Measurements from ENCODE around the gene SREK1. TPM values are rescaled to one million over a fixed set of nuclear protein-coding genes. Genes with fewer than 3 reads are reported as not detected.
A peak's percentile ranks its signal among the peaks of the same experiment; 100 is the strongest.
"Not testable (repeated sequence)": the region's sequence is repeated elsewhere in the genome, so short reads cannot be mapped to it uniquely, and the experiment has no call there.

The SREK1 gene
- total and polyA plus RNA-seq, 4 experiments from 2014 or later = 14.3 to 73.7 (median 48.5) TPM

DNA sequence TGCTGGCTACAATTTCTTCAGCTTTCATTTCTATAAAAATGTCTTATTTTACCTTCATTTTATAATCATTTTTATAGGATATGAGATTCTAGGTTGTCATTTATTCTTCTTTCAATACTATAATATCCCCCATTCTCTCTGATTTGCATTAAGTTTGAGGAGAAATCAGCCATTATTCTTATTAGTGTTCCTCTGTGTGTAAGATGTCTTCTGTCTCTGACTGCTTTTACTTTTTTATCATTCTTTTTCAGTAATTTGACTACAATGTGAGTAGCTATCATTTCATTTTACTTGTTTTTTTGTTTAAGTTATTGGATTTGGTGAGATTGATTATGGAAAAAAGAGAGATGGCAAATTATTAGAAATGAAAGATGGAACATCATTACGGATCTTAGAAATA is 13.6 kb upstream of the SREK1 start:
- no peaks in the 10 kb centered on the region for H3K4me1 ChIP-seq (ENCODE audit: insufficient read depth, low read length)
- Mint-ChIP-seq H3K27ac (no peak overlapping the region), H3K9me3 (peaks cover 2 to 11% (median 6%) of the 10 kb centered on the region in 8 donors), H3K4me3 (no peak overlapping the region), H3K27me3 (peaks cover 1 to 4% of the 10 kb centered on the region in 2 donors), H3K36me3 (peaks cover 0 to 4% of the 10 kb centered on the region in 2 donors), H3K4me1 (no peaks in the 10 kb centered on the region)
- ChIA-PET CTCF (ENCODE audit: partially characterized antibody) (no interaction called here), POLR2A (ENCODE audit: partially characterized antibody) (no interaction called here)
- H3K4me3 ChIP-seq (ENCODE audit: low read length in 2 of 2) = no peak overlapping the region
- no peaks in the 10 kb centered on the region for H3K27me3 ChIP-seq (ENCODE audit: insufficient read depth, low read length)
- no peak overlapping the region for H3K27ac ChIP-seq (ENCODE audit: low read depth, low read length)
- intact Hi-C loops (cut with micrococcal nuclease) = no loop called here
- no peaks in the 10 kb centered on the region for H3K9me3 ChIP-seq (ENCODE audit: control insufficient read depth in 1 of 2, low read length in 2 of 2)
- DNase-seq = no peak
- H3K36me3 ChIP-seq (ENCODE audit: insufficient read depth, low read length) = no peaks in the 10 kb centered on the region

GRCh38 chr5:66134407-66134861 is 9.7 kb upstream of the SREK1 start:
- Histone ChIP-seq H3K27me3 (ENCODE audit: insufficient read depth, low read length) (no peaks in the 10 kb centered on the region), H3K4me1 (ENCODE audit: insufficient read depth, low read length) (no peaks in the 10 kb centered on the region), H3K36me3 (ENCODE audit: insufficient read depth, low read length) (no peaks in the 10 kb centered on the region), H3K27ac (ENCODE audit: low read depth, low read length) (no peak overlapping the region), H3K4me3 (ENCODE audit: low read length in 2 of 2) (no peak overlapping the region), H3K9me3 (ENCODE audit: control insufficient read depth in 1 of 2, low read length in 2 of 2) (no peaks in the 10 kb centered on the region)
- peaks cover 0 to 3% of the 10 kb centered on the region in 2 donors for H3K36me3 Mint-ChIP-seq
- POLR2A ChIA-PET (ENCODE audit: partially characterized antibody) = no interaction called here
- peaks cover 2 to 8% (median 4%) of the 10 kb centered on the region in 8 donors for H3K9me3 Mint-ChIP-seq
- H3K27ac Mint-ChIP-seq = no peak overlapping the region
- no peaks in the 10 kb centered on the region for H3K4me1 Mint-ChIP-seq
- CTCF ChIA-PET (ENCODE audit: partially characterized antibody) = no interaction called here
- DNase-seq = no peak
- H3K27me3 Mint-ChIP-seq = peaks cover 0 to 1% of the 10 kb centered on the region in 2 donors
- H3K4me3 Mint-ChIP-seq = no peak overlapping the region
- intact Hi-C loops (cut with micrococcal nuclease) = no loop called here

GRCh38 chr5:66136053-66136452 is 8.0 kb upstream of the SREK1 start:
- no peaks in the 10 kb centered on the region for H3K4me1 ChIP-seq (ENCODE audit: insufficient read depth, low read length)
- DNase-seq = no peak
- Mint-ChIP-seq H3K4me3 (no peak overlapping the region), H3K9me3 (peaks cover 0 to 2% (median 0%) of the 10 kb centered on the region in 8 donors), H3K27ac (no peak overlapping the region), H3K36me3 (no peaks in the 10 kb centered on the region), H3K4me1 (no peaks in the 10 kb centered on the region), H3K27me3 (peaks cover 0 to 1% of the 10 kb centered on the region in 2 donors)
- no peak overlapping the region for H3K4me3 ChIP-seq (ENCODE audit: low read length in 2 of 2)
- CTCF ChIA-PET (ENCODE audit: partially characterized antibody) = no interaction called here
- no peak overlapping the region for H3K27ac ChIP-seq (ENCODE audit: low read depth, low read length)
- intact Hi-C loops (cut with micrococcal nuclease) = no loop called here
- no peaks in the 10 kb centered on the region for H3K27me3 ChIP-seq (ENCODE audit: insufficient read depth, low read length)
- no peaks in the 10 kb centered on the region for H3K36me3 ChIP-seq (ENCODE audit: insufficient read depth, low read length)
- POLR2A ChIA-PET (ENCODE audit: partially characterized antibody) = no interaction called here
- no peaks in the 10 kb centered on the region for H3K9me3 ChIP-seq (ENCODE audit: control insufficient read depth in 1 of 2, low read length in 2 of 2)

- not testable (repeated sequence) for H3K27me3 Mint-ChIP-seq; H3K4me1 ChIP-seq (ENCODE audit: insufficient read depth, low read length); H3K36me3 Mint-ChIP-seq
These were observed 7.2 kb upstream of the SREK1 start for GRCh38 chr5:66136944-66137343.

GRCh38 chr5:66138637-66139317 is 5.3 kb upstream of the SREK1 start:
- intact Hi-C loops (cut with micrococcal nuclease) = no loop called here
- Mint-ChIP-seq H3K4me3 (no peak overlapping the region), H3K9me3 (no peaks in the 10 kb centered on the region), H3K4me1 (peaks cover 6 to 14% (median 7%) of the 10 kb centered on the region in 4 donors), H3K36me3 (peaks cover 0 to 2% of the 10 kb centered on the region in 2 donors), H3K27ac (no peak overlapping the region), H3K27me3 (peaks cover 0 to 1% of the 10 kb centered on the region in 2 donors)
- Histone ChIP-seq H3K9me3 (ENCODE audit: control insufficient read depth in 1 of 2, low read length in 2 of 2) (no peaks in the 10 kb centered on the region), H3K27ac (ENCODE audit: low read depth, low read length) (no peak overlapping the region), H3K4me1 (ENCODE audit: insufficient read depth, low read length) (peaks cover 15% of the 10 kb centered on the region), H3K36me3 (ENCODE audit: insufficient read depth, low read length) (no peaks in the 10 kb centered on the region), H3K4me3 (ENCODE audit: low read length in 2 of 2) (no peak overlapping the region), H3K27me3 (ENCODE audit: insufficient read depth, low read length) (no peaks in the 10 kb centered on the region)
- ChIA-PET POLR2A (ENCODE audit: partially characterized antibody) (interaction anchor here (0.6 kb wide), 1 partner anchor 1069 kb away, joined by 3 read pairs; no protein-coding TSS in a partner anchor), CTCF (ENCODE audit: partially characterized antibody) (no interaction called here)
- DNase-seq = no peak

More at GRCh38 chr5:66136944-66137343, 7.2 kb upstream of the SREK1 start:
- H3K4me3 ChIP-seq (ENCODE audit: low read length in 2 of 2); CTCF ChIA-PET (ENCODE audit: partially characterized antibody); H3K27me3 ChIP-seq (ENCODE audit: insufficient read depth, low read length); intact Hi-C loops (cut with micrococcal nuclease); H3K9me3 Mint-ChIP-seq; H3K36me3 ChIP-seq (ENCODE audit: insufficient read depth, low read length); POLR2A ChIA-PET (ENCODE audit: partially characterized antibody); H3K4me3 Mint-ChIP-seq; H3K4me1 Mint-ChIP-seq; DNase-seq; H3K9me3 ChIP-seq (ENCODE audit: control insufficient read depth in 1 of 2, low read length in 2 of 2); H3K27ac ChIP-seq (ENCODE audit: low read depth, low read length); H3K27ac Mint-ChIP-seq: not testable (repeated sequence)

DNA sequence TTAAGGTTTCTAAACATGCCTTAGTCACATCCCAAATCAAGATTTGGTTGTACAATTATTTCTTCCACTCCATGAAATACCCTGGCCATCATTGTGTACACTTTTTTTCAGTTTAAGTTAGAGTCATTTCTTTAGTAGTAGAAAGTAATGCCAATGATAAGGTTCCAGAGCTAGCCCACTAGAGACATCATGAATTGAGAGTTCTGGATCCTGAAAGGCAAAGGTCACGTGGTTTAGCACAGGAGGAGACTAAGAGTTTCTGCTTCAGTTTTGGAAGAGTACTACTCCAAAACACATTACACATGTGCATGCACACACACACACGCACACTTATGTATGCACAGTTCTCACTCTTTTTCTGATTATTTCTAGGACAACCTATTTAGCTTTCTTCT is 4.8 kb upstream of the SREK1 start:
- Mint-ChIP-seq H3K27ac (no peak overlapping the region), H3K36me3 (peaks cover 0 to 6% of the 10 kb centered on the region in 2 donors), H3K4me1 (peaks cover 7 to 15% (median 10%) of the 10 kb centered on the region in 4 donors), H3K9me3 (peaks cover 0 to 3% (median 0%) of the 10 kb centered on the region in 8 donors), H3K27me3 (peaks cover under 1 to 1% of the 10 kb centered on the region in 2 donors), H3K4me3 (no peak overlapping the region)
- Histone ChIP-seq H3K36me3 (ENCODE audit: insufficient read depth, low read length) (no peaks in the 10 kb centered on the region), H3K4me1 (ENCODE audit: insufficient read depth, low read length) (peaks cover 15% of the 10 kb centered on the region), H3K27me3 (ENCODE audit: insufficient read depth, low read length) (no peaks in the 10 kb centered on the region), H3K9me3 (ENCODE audit: control insufficient read depth in 1 of 2, low read length in 2 of 2) (no peaks in the 10 kb centered on the region), H3K4me3 (ENCODE audit: low read length in 2 of 2) (no peak overlapping the region), H3K27ac (ENCODE audit: low read depth, low read length) (no peak overlapping the region)
- no peak for DNase-seq
- POLR2A ChIA-PET (ENCODE audit: partially characterized antibody) = interaction anchor here (1.0 kb wide), 1 partner anchor 24 kb away, joined by 3 read pairs; no protein-coding TSS in a partner anchor
- intact Hi-C loops (cut with micrococcal nuclease) = no loop called here
- CTCF ChIA-PET (ENCODE audit: partially characterized antibody) = no interaction called here

- peaks cover 0 to 4% (median 0%) of the 10 kb centered on the region in 8 donors for H3K9me3 Mint-ChIP-seq
- Histone ChIP-seq H3K36me3 (ENCODE audit: insufficient read depth, low read length) (no peaks in the 10 kb centered on the region), H3K27me3 (ENCODE audit: insufficient read depth, low read length) (no peaks in the 10 kb centered on the region), H3K4me3 (ENCODE audit: low read length in 2 of 2) (no peak overlapping the region), H3K27ac (ENCODE audit: low read depth, low read length) (no peak overlapping the region), H3K9me3 (ENCODE audit: control insufficient read depth in 1 of 2, low read length in 2 of 2) (no peaks in the 10 kb centered on the region), H3K4me1 (ENCODE audit: insufficient read depth, low read length) (peaks cover 39% of the 10 kb centered on the region)
- DNase-seq = no peak
- ChIA-PET CTCF (ENCODE audit: partially characterized antibody) (interaction anchor here (1.0 kb wide), 1 partner anchor 26 kb away, joined by 3 read pairs; no protein-coding TSS in a partner anchor), POLR2A (ENCODE audit: partially characterized antibody) (no interaction called here)
- H3K27ac Mint-ChIP-seq = peak overlapping the region in 4 of 7 donors; percentile 48 to 100 (median 76)
- H3K27me3 Mint-ChIP-seq = peaks cover 0 to 2% of the 10 kb centered on the region in 2 donors
- peaks cover 19 to 38% (median 26%) of the 10 kb centered on the region in 4 donors for H3K4me1 Mint-ChIP-seq
- intact Hi-C loops (cut with micrococcal nuclease) = loop anchor here (10.0 kb wide), 3 partner anchors 88 to 1108 kb away; no protein-coding TSS in a partner anchor
- peaks cover 0 to 17% of the 10 kb centered on the region in 2 donors for H3K36me3 Mint-ChIP-seq
- H3K4me3 Mint-ChIP-seq = peak overlapping the region in 7 of 8 donors; percentile 1 to 44 (median 4)
These were observed 1.7 kb upstream of the SREK1 start for GRCh38 chr5:66142417-66142816.

Data from CD4-positive, alpha-beta memory T cell (primary cell).